ENCODE data around the gene SH3RF3.

GRCh38 chr2:109438773-109439389 lies 309.9 kb downstream of the SH3RF3 start:
- TF ChIP-seq EZH2 (IDR thresholded peaks at IDR 0.05) (no peak), CTCF (IDR thresholded peaks at IDR 0.05 in 2 of 3, conservative IDR thresholded peaks at IDR 0.05 in 1 of 3; ENCODE audit: borderline replicate concordance in 1 of 3, insufficient read depth in 1 of 3, low read depth in 2 of 3, low read length in 2 of 3) (no peak), POLR2A (IDR thresholded peaks at IDR 0.05; ENCODE audit: borderline replicate concordance, extremely low read depth, insufficient read depth, insufficient read length) (no peak), RAD21 (IDR thresholded peaks at IDR 0.05; ENCODE audit: low read depth) (no peak), FOSL1 (IDR thresholded peaks at IDR 0.05; ENCODE audit: low read depth) (no peak), POLR2AphosphoS5 (IDR thresholded peaks at IDR 0.05; ENCODE audit: low read depth, low read length) (no peak), ZFX (IDR thresholded peaks at IDR 0.05) (no peak), REST (IDR thresholded peaks at IDR 0.05; ENCODE audit: low read depth) (no peak), EZH2phosphoT487 (IDR thresholded peaks at IDR 0.05; ENCODE audit: borderline replicate concordance) (no peak), SIN3A (IDR thresholded peaks at IDR 0.05; ENCODE audit: low read depth) (no peak), MAX (IDR thresholded peaks at IDR 0.05) (no peak), YY1 (IDR thresholded peaks at IDR 0.05; ENCODE audit: extremely low read depth, insufficient replicate concordance, low read depth, low read length) (no peak), ZNF274 (IDR thresholded peaks at IDR 0.05; ENCODE audit: low read depth, low read length) (no peak), TCF7L2 (IDR thresholded peaks at IDR 0.05; ENCODE audit: borderline replicate concordance, extremely low read depth, insufficient read depth, insufficient read length) (no peak)

All from HCT116 (cell line).